ENCODE measurements around the gene LAMA2.

The LAMA2 gene

DNA sequence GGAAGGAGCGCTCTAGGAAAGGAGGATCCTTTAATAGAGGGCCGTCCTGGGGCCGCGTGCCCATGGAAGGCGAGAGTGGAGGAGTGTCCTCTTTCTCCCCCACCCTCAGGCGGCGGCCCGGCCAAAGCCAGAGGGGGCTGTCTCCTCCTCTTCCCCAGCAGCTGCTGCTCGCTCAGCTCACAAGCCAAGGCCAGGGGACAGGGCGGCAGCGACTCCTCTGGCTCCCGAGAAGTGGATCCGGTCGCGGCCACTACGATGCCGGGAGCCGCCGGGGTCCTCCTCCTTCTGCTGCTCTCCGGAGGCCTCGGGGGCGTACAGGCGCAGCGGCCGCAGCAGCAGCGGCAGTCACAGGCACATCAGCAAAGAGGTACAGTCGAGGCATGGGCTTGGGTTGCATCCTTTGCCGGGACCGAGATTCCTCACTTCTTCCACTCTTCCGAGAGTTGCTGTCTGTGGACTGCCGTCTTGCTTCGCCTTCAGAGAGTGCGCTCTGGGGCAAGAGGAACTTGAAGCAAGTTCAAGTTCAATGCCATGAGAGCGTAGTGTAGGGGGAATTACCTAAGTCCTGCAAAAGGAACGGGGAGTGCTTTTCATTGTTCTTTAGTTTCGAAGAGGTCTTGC lies at the start of gene LAMA2:
Gene LAMA2 (plus strand): TSS at position 148 of the 621 bp plus-strand sequence. CDS start 108 bp downstream, at position 256.
- no peak for DNase-seq

GRCh38 chr6:128836761-128837160 lies 46.2 kb upstream of the LAMA2 start:
- no peak for DNase-seq

DNA sequence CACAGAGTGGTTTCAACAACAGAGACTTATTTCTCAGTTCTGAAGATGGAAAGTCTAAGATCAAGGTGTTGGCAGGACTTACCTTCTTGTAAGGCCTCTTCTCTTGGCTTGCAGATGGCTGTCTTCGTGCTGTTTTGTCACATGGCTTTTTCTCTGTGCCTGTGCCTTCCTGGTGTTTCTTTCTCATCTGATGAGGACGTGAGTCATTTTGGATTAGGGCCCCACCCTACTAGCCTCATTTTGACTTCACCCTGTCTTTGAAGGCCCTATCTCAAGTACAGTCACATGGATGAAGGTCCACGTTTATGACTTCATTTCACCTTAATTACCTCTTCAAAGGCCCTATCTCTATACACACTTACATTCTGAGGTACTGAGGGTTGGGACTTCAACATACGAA lies 41.4 kb upstream of the LAMA2 start:
- DNase-seq: no peak

GRCh38 chr6:128844598-128844997 lies 38.3 kb upstream of the LAMA2 start:
- DNase-seq: no peak

GRCh38 chr6:128847431-128848210 lies 35.3 kb upstream of the LAMA2 start:
- DNase-seq: no peak

DNA sequence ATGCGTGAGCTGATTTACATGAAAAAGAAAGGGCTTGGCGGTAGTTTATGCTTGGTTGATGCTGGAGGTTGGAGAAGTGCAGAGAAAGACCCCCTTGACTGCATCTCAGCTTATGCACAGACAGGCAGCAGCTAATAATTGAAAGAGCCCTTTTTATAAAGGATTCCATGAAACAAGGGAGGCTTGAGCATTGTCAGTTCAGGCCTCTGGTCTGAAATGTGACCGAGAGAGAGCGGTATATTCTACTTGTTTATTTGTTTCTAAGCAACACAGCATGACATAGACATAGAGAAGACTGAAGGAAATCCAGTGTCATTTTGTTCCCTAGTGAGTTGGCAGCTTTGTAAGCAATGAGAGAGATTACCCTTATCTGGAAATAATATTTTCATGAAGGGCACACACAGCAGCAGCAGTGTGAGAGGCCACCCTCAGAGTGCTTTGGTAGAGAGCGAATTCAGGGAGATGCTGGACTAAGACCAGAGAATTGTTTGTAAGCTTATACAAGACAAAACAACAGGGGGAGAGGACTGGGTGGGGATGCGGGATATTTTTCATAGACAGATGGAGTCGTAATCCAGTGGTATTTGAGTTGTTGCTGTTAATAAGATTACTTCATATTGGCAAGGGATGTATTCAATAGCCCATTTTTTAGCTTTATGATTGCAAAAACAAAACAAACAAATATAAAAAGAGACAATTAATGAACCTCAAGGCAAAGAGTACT lies 34.6 kb upstream of the LAMA2 start:
- no peak for DNase-seq

- no peak for DNase-seq
Measured at GRCh38 chr6:128855581-128856085, 27.3 kb upstream of the LAMA2 start.

DNA sequence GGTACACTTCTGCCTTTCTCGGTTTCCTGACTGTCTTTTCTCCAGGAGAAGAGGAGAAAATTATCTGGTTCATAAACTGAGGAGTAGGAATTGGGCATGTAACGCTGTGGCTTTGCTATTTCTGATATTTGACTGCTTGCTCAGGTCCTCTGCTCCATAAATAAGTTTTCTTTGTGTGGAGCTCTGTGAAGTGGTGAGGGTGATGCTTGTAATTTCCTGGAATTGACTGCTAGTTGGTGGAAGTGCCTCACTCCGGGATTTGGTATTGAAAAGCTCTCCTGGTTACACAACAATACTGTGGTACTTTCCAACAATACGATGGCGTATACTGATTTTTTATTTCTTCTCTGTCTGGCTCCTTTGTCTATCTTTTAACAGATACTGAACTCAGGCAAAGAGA lies 25.1 kb upstream of the LAMA2 start:
- no peak for DNase-seq

DNA sequence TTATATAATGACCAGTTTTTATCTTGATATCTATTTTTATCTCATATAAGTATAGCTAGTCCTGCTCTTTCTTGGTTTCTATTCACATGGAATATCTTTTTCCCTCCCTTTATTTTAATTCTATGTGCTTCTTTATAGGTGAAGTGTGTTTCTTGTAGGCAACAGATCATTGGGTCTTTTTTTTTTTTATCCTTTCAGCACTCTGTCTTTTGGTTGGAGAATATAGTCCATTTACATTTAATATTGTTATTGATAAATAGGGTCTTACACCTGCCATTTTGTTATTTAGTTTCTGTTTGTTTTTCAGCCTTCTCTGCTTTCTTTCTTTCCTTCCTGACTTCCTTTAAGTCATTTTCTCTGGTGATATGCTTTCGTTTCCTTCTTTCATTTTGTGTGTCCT lies 22.2 kb upstream of the LAMA2 start:
- DNase-seq: no peak

- no peak for DNase-seq
Measured at GRCh38 chr6:128863983-128864382, 19.0 kb upstream of the LAMA2 start.

DNA sequence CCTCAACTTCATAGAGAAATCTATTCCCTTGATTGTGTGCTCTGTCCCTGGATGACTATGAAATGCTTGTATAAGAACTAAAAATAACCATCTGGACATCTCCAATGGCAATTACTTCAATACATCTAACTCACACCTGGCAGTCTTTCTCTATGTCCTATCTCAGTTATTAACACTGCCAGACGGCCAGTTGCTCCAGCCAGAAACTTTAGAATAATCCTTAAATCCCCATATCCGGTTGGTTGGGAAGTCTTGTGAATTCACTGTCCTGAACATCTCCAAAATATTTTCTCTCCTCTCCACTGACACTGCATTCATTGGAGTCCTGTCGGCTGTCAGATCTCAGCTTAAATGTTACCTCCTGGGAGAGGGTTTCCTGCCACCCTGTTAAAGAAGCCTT lies 12.2 kb upstream of the LAMA2 start:
- DNase-seq: no peak

- DNase-seq: no peak
Measured at GRCh38 chr6:128874863-128875262, 8.1 kb upstream of the LAMA2 start.

DNA sequence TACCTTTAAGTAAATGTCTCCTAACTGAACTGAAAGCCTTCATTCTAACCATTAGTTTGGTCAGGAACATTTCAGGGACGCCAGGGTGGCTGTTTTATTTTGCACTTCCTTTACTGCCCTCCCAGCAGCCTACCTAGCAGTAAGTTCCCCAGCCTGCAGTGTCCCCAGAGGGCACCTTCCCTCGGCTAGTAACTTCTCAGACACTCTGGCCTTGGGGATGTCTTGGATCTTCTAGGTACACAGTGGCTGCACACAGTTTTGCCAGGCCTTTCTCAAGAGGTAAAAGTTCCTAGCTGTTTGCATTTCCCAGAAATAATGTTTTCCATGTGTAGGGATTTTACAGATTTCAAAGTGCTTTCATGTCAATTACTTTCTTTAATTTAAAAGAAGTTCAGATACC lies 378 bp upstream of the LAMA2 start:
- no peak for DNase-seq

GRCh38 chr6:128883906-128884305 lies 968 bp downstream of the LAMA2 start:
- DNase-seq: no peak

DNA sequence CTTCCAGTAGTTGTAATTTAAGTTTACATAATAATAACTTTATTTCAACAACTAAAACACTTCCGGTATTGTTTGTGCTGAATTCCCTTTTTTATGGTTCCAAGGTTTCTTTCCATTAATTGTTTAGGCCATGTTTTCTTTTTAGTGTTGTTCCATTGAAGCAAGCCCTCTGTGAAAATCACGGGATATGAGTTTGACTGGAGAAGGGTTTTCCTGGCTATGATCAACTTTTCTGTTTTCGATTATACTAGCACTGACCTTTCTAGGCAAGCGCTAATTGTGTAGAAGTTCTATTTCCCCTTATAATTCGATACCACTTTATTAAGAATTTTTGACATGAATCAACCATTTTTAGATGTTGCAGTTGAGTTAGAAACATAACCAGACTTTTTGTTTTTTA lies 2.4 kb downstream of the LAMA2 start:
- no peak for DNase-seq

- DNase-seq: no peak
Measured at GRCh38 chr6:128886706-128887105, 3.8 kb downstream of the LAMA2 start.

DNA sequence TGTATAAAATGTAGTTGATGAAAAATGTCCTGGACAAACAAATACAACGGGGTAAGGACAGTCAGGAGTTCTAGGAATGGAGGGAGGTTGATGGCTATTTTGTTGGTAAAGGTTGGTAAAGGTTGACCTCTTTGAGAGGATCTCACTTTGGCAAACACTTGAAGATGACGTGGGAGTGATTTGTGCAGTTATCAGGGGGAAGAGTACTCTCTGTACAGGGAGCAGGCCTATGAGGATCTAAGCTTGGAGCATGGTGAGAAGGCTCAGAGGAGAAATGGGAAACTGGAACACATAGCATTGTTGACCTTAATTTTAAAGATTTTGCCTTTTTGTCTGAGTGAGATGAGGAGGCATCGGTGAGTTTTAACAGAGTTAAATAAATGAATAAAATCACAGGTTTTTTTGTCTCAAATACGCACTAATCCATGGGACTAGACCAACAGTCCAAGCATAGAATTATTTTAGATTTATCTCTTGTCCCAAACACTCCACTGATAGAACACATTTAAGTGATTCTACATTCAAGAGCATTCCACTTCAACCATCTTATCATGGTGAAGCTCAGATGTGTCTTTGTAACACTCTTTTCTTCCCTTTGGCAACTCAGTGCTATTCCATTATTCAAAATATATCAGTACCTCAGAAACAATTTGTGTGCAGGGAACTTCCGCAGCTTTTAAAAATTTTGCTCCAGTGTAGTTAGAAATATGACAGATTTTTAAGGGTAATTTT lies 5.7 kb downstream of the LAMA2 start:
- DNase-seq: no peak

DNA sequence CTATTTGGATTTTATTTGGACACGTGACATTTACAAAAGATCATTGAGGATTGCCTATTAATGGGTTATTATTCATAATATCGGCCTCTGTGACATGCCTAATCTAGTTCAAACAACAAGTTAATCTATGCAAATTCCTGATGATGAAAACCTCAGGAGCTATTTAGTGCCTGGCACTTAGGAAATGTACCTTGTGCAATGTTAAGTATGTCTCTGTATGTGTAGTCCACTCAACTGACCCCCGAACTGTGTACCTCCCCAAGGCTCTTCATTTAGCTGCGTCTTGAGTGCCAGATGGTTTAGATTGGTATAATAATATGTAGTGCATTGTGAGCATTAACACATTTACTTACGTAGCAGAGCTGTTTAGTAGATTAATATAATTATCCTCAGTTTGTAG lies 6.9 kb downstream of the LAMA2 start:
- DNase-seq: no peak

DNA sequence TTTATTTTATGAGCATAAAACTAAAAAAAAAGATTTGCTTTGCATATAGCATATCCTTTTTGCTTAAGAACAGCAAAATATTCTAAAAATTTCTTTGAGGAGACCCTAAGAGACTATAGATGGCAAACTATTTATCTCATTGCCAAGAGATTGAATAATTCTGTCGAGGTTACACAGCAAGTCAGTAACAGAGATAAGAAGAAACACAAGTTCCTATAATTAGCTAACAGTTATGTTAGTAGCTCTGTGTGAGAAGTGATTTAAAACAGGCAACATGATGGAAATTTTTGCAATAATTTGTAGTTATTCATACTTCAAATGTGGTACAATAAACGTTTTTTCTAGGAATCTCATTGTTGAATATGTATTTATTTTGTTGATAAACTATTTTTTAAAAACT lies 9.1 kb downstream of the LAMA2 start:
- no peak for DNase-seq

DNA sequence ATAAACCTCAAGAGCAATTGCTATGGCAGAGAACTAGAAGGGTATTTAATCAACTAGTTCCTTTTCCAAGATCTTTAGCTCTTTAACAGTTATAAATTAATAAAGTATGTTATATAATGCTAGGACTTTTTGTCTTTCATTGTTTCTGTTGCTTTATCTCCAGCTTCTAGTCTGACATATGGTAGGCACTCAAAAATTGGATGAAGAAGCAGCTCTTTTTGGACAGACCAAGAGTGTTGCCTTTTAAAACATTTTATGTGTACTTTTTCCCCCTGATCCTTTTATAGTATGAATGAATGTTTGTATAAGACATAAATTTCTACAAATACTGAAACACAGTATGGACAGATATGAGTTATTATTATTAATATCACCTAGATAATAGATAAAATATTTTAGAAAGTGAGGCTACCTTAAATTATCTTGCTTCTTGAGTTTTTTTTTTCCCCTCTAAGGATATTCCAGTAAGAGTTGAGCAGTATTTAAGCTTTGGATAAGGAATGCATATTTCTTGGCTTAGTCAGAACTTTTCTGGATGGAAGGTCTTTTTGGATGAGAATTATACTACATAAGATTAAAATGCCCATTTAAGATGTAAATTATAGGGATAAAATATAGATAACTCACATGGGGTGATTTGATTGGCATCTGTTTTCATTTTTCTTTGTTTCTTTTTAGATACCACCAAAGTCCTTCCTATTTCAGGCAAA lies 16.6 kb downstream of the LAMA2 start:
- DNase-seq: no peak

- no peak for DNase-seq
Measured at GRCh38 chr6:128903715-128904114, 20.8 kb downstream of the LAMA2 start.

DNA sequence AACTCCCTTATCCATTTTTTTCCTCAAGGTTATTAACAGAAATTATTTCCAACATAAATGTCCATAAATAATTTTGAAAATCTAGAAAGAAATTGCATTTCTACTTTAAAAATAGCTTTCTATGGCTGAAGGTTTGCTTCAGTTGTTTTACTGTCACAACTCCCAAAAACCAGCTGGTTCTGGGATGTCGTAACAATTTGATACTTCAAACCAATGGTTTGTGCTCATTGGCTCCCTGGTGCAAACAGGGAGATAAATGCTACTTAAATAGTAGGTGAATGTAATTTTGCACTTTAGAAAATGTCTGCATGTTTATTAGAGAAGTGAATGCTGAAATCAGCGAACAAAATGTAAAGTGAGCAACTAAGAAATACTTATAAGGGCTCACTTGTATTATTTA lies 31.1 kb downstream of the LAMA2 start:
- DNase-seq: no peak

- no peak for DNase-seq
Measured at GRCh38 chr6:128918886-128919285, 35.9 kb downstream of the LAMA2 start.
